GM18511 (cell line): Measurements from ENCODE around the gene SMAD6.
"Not testable (repeated sequence)": the region's sequence is repeated elsewhere in the genome, so short reads cannot be mapped to it uniquely, and the experiment has no call there.

ENCODE experiments used
- ATAC-seq: cut with Tn5 transposase; IDR thresholded peaks from one replicate; pipeline ENCODE4 v1.9.1; 2021; ENCODE audit warnings: mild to moderate bottlenecking, moderate library complexity; ENCODE audit not compliant: unreplicated experiment

Gene SMAD6

DNA sequence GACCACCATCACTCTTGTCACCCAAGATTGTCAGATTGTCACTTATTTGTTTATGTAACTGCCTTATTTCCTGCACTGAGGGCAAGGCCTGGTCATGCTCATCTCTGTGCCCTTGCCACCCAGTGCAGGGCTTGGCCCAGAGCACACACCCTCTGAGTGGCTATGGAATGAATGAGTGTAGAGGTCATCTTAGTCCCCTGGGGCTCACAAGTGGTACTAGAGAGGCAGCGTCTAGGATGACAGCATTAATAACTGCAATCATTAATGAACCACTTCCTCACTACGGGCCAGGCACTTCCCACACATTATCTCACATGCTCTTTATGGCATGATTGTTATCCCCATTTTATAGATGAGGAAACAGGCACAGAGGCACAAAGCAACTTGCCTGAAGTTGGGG, 117.0 kb downstream of the SMAD6 start:
- peak; percentile 81 for ATAC-seq

DNA sequence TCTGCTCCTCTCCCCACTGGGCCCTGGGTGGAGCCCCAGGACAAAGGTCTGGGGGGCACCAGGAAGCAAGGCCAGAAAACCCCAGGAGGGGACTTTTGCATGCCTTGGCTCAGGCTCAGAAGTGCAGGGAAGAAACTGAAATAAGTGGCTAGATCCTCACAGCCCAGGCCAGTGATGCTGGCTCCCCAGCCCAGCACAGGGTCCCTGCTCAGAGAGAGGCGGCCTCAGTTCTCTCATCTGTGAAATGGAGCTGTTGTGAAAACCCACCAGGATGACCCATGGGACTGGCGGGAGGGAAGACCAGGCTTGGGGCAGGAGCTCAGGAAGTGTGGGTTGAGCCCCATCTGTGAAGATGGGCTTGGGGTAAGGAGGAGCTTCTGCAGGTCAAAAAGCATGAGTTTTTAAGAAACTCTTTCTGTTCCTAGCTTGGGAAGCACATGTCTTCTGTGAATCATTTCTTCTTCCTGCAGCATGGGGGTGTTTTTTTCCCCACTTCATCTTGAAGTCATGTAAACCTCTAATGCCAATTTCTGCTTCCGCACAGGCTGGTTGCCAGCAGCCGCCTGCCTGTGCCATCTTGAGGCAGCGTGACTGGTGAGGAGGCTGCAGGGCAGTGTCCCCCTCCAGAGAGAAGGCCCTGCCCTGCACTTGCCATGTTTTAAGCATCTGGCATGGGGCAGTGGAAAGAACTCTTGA, 118.6 kb downstream of the SMAD6 start:
- ATAC-seq: no peak

DNA sequence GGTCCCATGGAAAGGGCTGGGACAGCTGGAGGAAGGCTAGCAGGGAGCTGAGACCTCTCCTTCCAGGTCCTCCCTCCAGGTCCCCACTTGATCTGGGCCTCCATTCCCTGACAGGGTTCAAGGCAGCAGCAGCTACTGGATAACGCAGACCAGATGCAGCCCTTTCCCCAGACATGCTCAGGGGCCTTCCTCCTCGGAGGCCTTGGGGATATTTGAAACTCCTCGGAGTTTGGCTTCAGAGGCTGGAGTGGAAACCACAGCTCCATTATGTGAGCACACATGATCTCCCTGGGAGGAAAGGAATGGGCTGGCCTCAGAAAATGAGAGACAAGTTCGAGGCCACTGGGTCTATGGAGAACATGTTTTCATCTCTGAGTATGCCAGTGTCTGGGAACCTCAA, 119.3 kb downstream of the SMAD6 start:
- no peak for ATAC-seq

DNA sequence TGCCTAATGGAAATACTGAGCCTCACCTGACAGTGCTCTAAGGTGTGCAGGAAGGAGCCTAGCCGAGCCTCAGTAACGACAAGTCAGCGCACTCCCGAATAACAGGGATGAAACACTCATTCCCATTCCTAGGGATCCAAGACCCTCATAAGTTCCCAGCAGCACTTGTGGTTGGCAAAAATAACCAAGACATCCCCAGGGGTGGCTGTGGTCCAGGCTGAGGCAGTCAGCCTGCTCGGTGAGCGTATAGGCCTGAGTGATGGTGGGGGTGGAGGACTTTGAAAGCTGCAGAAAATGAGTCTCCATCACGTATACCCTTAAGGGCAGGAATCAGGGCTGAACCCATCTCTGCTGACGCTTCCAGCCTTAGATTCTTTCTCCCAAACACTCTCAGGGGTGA, 120.1 kb downstream of the SMAD6 start:
- no peak for ATAC-seq

DNA sequence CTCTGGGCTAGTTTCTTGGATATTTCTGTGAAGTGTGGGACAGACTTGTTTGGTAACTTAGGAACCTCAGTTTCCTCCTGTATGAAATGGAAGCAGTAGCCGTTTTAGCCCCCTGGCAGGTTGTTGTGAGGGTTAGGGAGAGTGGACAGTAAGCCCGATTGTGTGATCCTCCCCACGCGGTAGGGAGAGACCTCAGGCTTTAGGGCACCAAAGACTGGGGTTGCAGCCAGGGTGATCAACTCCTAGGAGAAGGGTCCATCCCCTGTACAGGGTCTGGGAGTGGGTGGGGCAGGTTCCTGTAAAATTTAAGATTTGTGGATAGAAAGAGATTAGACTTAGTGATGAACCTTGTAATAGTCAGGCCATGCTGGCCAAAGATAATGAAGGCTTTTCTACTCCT, 120.5 kb downstream of the SMAD6 start:
- ATAC-seq: no peak

DNA sequence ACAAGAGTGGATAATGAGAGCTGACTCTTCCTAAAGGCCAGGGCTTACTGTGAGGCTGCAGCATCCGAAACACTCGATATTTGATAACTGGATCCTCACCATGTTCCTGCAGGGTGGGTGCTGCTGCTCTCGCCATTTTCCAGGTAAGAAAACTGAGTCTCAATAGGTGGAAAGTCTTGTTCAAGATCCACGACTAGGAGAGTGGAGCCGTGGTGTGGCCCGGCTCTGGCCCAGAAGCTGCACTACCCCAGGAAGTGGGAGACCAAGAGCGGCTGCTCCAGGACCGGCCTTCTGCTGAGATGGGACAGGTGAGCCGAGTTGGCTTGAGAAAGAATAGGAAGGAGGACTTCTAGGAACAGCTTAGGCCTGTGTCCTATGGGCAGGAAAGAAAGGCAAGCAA, 121.6 kb downstream of the SMAD6 start:
- ATAC-seq: no peak

DNA sequence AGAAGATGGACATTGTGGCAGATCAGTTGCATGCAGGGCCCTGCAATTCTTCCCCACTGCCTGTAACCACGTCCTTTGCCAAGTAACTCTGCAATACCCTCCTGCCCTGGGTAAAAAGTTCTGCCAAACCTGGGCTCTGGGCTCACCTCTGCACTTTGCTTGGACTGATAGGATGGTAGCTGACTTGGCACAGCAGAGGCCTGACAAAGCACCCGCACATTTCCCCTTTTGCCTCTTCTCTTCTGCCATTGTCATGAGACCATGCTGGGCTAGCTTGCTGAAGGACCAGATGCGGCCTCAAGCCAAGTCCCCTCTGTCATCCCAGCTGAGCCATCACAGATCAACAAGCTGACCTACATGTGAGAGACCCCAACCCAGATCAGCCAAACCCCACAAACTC, 122.4 kb downstream of the SMAD6 start:
- no peak for ATAC-seq

DNA sequence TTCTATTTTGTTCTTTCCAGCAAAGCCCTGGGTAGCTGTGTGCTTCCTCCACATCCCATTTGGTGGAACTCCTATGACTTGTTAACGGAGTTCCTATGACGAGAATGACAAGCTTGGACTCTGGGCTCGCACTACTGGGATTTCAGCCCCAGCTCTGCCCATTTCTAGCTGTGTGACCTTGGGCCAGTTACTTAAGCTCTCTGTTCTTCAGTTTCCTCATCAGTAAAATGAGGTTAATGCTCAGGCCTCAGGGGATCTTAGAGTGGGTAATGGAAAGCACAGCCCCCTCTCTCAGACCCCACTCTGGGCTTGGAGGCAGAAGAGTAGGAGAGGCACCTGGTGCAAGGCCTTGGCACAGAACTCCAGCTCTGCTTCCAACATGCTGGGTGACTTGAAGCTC, 123.1 kb downstream of the SMAD6 start:
- ATAC-seq: no peak

DNA sequence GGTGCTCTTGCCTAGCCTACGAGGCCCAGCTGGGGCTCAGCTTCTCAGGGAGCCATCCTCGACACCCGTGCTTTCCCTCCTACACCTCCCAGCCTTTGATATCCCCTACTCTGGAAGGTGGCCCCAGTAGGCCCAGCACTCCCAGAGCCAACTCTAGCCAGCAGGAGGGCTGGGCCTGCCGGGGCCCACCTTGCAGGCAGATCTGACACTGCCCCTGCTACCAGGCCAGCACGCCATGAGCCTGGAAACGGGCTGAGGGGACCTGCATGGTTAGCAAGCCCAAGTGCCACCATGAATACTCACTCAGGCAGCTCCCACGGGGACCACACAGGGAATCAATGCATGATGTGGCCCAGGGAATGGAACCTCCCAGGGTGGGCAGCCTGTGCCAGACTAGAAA, 123.7 kb downstream of the SMAD6 start:
- no peak for ATAC-seq

DNA sequence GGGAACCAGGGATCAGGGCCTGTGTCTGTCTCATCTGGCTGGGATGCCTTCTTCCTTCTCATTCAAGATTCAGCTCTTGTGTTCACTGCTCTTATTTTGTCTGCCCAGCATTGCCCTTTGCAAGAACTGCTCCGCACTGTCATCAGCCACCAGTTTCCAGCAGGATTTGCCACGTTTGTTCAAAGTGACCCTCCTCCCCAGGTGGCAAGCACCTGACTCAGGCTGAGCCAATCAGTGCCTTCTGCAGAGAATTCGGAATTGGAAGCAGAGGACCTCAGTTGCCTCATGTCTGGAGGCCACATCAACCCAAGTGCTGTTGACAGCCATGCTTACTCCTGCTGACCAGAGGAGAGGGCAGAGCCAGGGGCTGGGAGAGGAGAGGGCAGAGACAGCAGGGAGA, 124.5 kb downstream of the SMAD6 start:
- ATAC-seq: no peak

DNA sequence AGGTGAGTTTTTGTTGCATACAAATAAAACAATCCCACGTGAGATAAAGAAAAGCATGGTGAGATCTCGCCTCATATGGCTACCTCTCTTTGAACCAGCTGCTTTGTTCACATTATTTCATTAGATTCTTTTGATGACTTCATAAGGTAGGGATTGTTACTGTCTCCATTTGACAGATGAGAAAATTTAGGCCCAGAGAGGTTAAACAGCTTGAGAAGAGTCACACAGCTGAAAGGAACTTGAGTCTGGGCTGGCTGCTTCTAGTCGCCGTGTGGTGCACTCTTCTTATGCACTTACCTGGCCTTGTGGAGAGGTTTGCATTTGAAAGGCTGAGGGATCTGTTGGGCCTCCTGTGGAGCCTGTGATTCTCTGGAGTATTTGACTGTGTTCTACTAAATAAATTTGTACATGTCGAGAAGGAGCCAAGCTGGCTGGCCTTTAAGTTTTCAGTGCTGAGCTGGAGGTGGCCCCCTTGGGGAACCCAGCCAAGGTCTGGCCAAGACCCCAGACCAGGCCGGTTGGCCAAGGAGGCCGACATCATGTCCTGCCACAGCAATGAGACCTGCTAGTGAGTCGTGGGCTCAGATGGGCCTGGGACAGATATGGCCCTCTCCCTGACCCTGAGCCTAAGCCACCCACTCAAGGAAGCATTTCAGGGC, 125.1 kb downstream of the SMAD6 start:
- no peak for ATAC-seq

DNA sequence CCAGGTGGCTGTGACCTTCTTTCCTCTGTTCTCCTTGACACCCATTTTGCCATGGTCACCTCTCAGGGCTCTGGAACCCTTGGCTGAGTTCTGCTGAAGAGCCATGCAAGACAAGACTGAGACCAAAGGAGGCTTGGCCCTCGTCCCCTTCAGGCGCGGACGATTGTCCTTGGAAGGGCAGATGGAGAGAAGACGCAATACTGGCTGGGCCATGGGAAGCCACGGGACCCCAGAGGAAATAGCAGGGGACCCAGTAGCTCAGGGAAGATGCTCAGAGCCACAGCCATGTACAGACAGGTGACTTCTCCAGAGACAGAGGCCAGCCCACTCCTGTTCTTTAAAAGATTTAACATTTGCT, 125.6 kb downstream of the SMAD6 start:
- no peak for ATAC-seq

DNA sequence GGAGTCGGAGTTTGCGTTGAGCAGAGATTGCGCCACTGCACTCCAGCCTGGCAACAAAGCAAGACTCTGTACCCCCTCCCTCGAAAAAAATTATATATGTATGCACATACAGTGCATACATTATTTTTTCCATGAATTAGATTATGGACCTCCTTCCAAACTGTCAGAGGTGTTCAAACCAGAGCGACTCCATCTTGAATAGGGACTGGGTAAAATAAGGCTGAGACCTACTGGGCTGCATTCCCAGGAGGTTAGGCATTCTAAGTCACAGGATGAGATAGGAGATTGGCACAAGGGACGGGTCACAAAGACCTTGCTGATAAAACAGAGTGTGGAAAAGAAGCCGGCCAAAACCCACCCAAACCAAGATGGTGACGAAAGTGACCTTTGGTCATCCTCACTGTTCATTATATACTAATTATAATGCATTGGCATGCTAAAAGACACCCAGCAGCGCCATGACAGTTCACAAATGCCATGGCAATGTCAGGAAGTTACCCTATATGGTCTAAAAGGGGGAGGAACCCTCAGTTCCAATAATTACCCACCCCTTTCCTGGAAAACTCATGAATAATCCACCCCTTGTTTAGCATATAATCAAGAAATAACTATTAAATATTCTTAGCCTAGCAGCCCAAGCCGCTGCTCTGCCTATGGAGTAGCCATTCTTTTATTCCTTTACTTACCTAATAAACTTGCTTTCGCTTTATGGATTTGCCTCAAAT, 126.9 kb downstream of the SMAD6 start:
- ATAC-seq: not testable (repeated sequence)

DNA sequence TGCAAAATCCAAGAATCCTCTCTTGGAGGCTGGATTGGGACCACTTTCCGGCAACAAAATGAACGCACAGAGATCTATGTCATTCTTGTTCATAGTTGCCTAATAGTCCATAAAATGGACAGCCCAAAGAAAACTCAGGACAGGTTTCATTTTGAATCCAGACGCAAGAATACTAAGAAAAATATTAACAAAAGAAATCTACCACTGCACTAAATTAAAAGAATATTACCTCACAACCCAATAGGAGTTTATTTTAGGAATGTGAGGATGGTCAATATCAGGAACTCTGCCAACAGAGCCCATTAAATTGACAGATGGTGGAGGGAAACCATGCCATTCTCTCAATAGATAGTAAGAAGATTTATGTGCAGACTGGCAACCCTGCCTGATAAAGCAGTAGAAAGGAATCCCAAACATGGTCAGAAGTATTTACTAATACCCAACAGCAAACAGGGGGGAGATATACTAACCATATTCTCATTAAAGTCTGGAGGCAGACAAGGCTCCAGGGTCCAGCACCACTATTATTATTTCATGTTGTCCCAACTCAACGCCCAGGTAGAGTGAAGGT, 127.6 kb downstream of the SMAD6 start:
- ATAC-seq: no peak

DNA sequence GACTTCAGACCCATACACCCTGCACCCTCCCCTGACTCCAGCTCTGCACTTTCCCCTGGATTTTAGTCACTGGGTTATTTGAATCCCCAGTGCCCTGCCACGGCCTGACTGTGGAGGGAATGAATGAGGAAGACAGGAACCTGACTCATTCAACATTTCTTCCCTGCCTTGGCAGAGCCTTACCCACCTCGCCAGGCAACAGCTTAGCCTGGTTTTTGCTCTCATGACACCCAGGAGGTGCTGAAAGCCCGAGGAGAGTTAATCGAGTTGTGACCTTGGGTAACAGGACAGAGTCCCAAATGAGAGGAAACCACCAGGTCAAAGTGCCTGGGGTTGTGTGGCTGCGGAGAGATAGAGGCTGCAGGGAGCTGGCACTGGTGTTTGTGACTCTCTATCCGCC, 128.3 kb downstream of the SMAD6 start:
- ATAC-seq: no peak

DNA sequence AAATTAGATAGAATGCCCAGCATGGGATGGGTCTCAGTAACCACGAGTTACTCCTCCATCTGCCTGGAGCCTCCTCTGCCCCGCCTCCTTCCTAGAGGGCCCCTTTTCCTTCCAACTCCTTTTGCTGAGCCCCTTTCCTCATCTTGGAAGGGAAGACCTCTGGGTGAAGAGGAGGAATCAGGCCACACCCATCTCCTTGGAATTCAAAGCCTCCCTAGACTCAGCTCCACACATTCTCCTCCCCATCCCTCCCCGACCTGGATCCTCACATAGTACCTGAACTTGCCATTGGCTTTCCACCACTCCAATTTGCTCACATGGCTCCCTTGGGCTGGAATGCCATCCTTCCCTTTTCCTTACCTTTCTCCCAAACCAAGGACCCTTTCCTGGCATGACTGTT, 128.8 kb downstream of the SMAD6 start:
- no peak for ATAC-seq

DNA sequence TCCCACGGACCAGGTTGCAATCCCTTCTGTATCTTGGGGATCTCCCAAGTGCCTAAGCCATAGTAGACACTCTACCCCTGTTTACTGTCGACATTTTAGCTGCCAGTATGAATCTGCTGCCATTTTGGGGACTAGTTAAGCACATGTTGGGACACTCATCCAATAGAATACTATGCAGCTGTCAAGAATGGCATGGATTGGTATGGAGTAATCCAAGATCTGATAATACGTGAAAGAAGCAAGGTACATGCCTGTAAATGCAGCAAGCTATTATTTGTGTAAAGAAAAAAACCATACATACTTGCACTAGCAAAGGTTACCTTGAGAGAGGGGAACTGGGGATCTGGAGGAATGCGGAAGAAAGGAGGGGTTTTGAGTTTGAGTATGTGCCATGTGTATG, 129.3 kb downstream of the SMAD6 start:
- ATAC-seq: no peak

DNA sequence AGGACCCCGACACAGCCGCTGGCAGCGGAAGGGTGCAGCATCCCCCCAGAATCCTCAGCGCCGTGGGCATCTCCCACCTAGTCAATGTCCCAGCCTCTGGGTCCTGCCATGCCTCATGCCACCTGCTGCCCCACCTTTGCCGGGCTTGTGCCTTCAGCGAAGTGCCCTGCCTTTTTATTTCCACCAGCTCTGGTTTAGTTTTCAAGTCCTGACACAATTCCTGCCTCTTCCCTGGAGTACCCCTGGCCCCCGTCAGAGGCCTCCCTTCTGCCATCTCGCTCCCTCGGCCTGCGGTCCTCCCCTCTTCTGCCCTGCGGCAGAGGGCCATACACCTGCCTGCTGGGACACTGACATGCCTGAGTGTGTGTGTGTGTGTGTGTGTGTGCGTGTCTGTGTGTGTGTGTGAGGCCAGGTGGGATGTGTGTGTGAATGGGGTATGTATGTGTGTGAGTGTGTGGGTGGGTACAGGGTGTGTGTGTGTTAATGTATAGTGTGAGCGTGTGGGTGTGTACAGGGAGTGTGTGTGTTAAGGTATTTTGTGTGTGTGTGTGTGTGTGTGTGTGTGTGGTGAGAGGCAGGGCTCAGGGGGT, 129.9 kb downstream of the SMAD6 start:
- no peak for ATAC-seq
